Activated B cell treated with CpG ODN at 0.5 μM for 24 hours (primary cell): ENCODE measurements around the gene DLD. TPM values are rescaled to one million over a fixed set of nuclear protein-coding genes. Genes with fewer than 3 reads are reported as not detected.

Experiments
- ATAC-seq: fragments of 200-7000 bp; cut with Tn5 transposase; one replicate; pipeline ENCODE4 v1.10.0; 2021; ENCODE audit warnings: low read depth, mild to moderate bottlenecking, moderate library complexity
- CTCF ChIA-PET: fragments of 350-600 bp; sonication (Branson Sonifier 250); formaldehyde crosslinking; loops from one replicate; lab custom pipeline; 2021; ENCODE audit warnings: antibody characterized with exemption; lab: Charles Lee
- POLR2A ChIA-PET: fragments of 350-600 bp; sonication (Branson Sonifier 250); formaldehyde crosslinking; loops from one replicate; lab custom pipeline; 2021; ENCODE audit warnings: antibody characterized with exemption; lab: Charles Lee
- DNase-seq: peaks from one replicate; pipeline ENCODE4 v3.0.0; 2022
- H3K27ac Mint-ChIP-seq: one replicate; pipeline ENCODE4 v1.8.0; 2020; ENCODE audit warnings: mixed read lengths
- H3K27me3 Mint-ChIP-seq: one replicate; pipeline ENCODE4 v1.8.0; 2021; ENCODE audit warnings: mixed read lengths
- H3K36me3 Mint-ChIP-seq: one replicate; pipeline ENCODE4 v1.8.0; 2021; ENCODE audit warnings: low read depth, mixed read lengths
- H3K4me1 Mint-ChIP-seq: one replicate; pipeline ENCODE4 v1.8.0; 2021; ENCODE audit warnings: mixed read lengths
- H3K4me3 Mint-ChIP-seq: one replicate; pipeline ENCODE4 v1.8.0; 2020; ENCODE audit warnings: mild to moderate bottlenecking, mixed read lengths
- H3K9me3 Mint-ChIP-seq: one replicate; pipeline ENCODE4 v1.8.0; 2020; ENCODE audit warnings: mixed read lengths
- intact Hi-C: fragments of 100-400 bp; cut with micrococcal nuclease; formaldehyde crosslinking; loops from one replicate; pipeline ENCODE4 v1.15.1; 2024
- total RNA-seq: library from RNA; stranded (reverse); gene quantifications from 2 replicates; pipeline ENCODE4 v1.2.3, GENCODE V29; 2022
- TF ChIP-seq, protein P1 (sequence below): fragments of 200-600 bp; IDR thresholded peaks from one replicate; pipeline ENCODE4 v1.8.0; 2022; ENCODE audit warnings: antibody characterized with exemption, mild to moderate bottlenecking

The DLD gene
- total RNA-seq, 1 donor from 2014 or later: 66.1 TPM

- CTCF ChIA-PET: no interaction called here
- DNase-seq: no peak
- Mint-ChIP-seq H3K27ac (no peak overlapping the region), H3K4me1 (no peaks in the 10 kb centered on the region), H3K9me3 (no peaks in the 10 kb centered on the region), H3K36me3 (no peaks in the 10 kb centered on the region), H3K4me3 (no peak overlapping the region), H3K27me3 (peaks cover 19% of the 10 kb centered on the region)
- intact Hi-C loops: no loop called here
- POLR2A ChIA-PET: no interaction called here
- ATAC-seq: no peak
- TF ChIP-seq, protein P1, sequence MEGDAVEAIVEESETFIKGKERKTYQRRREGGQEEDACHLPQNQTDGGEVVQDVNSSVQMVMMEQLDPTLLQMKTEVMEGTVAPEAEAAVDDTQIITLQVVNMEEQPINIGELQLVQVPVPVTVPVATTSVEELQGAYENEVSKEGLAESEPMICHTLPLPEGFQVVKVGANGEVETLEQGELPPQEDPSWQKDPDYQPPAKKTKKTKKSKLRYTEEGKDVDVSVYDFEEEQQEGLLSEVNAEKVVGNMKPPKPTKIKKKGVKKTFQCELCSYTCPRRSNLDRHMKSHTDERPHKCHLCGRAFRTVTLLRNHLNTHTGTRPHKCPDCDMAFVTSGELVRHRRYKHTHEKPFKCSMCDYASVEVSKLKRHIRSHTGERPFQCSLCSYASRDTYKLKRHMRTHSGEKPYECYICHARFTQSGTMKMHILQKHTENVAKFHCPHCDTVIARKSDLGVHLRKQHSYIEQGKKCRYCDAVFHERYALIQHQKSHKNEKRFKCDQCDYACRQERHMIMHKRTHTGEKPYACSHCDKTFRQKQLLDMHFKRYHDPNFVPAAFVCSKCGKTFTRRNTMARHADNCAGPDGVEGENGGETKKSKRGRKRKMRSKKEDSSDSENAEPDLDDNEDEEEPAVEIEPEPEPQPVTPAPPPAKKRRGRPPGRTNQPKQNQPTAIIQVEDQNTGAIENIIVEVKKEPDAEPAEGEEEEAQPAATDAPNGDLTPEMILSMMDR: no peak
Measured at GRCh38 chr7:107958764-107959526, 68.0 kb downstream of the DLD start.

GRCh38 chr7:107959527-107959898, 68.5 kb downstream of the DLD start:
- Mint-ChIP-seq H3K4me3 (no peak overlapping the region), H3K4me1 (no peaks in the 10 kb centered on the region), H3K9me3 (no peaks in the 10 kb centered on the region), H3K27me3 (peaks cover 19% of the 10 kb centered on the region), H3K27ac (no peak overlapping the region), H3K36me3 (no peaks in the 10 kb centered on the region)
- intact Hi-C loops: no loop called here
- CTCF ChIA-PET: no interaction called here
- POLR2A ChIA-PET: no interaction called here
- TF ChIP-seq, protein P1: no peak
- no peak for DNase-seq
- no peak for ATAC-seq

- CTCF ChIA-PET: no interaction called here
- H3K27ac Mint-ChIP-seq: no peak overlapping the region
- peaks cover 21% of the 10 kb centered on the region for H3K27me3 Mint-ChIP-seq
- TF ChIP-seq, protein P1: no peak
- H3K4me3 Mint-ChIP-seq: no peak overlapping the region
- DNase-seq (no peak), ATAC-seq (no peak)
- intact Hi-C loops: no loop called here
- H3K9me3 Mint-ChIP-seq: no peaks in the 10 kb centered on the region
- POLR2A ChIA-PET: no interaction called here
- H3K36me3 Mint-ChIP-seq: no peaks in the 10 kb centered on the region
- H3K4me1 Mint-ChIP-seq: no peaks in the 10 kb centered on the region
Measured at GRCh38 chr7:107960272-107960671, 69.3 kb downstream of the DLD start.

DNA sequence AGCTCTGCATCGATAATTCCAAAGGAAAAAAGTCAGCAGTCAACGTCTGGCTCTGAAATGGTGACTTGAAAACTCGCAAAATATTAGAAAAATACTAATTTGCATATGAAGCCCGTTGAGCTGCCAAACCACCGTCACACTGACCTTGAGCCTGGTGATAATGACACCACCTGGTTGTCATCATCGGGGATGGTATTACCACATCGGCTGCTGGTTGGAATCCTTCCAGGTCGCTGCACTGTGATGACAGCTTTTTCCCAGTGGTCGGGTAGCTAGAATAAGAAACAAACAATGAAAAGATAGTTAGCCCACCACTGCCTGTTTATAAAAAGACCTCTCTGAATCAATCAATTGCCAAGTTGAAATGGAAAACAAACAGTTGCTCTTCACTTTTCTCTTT, 70.4 kb downstream of the DLD start:
- ChIA-PET POLR2A (no interaction called here), CTCF (no interaction called here)
- DNase-seq: no peak
- Mint-ChIP-seq H3K36me3 (no peaks in the 10 kb centered on the region), H3K4me3 (no peak overlapping the region), H3K27me3 (peaks cover 19% of the 10 kb centered on the region), H3K4me1 (no peaks in the 10 kb centered on the region), H3K27ac (no peak overlapping the region), H3K9me3 (no peaks in the 10 kb centered on the region)
- ATAC-seq: no peak
- intact Hi-C loops: no loop called here
- TF ChIP-seq, protein P1: no peak

DNA sequence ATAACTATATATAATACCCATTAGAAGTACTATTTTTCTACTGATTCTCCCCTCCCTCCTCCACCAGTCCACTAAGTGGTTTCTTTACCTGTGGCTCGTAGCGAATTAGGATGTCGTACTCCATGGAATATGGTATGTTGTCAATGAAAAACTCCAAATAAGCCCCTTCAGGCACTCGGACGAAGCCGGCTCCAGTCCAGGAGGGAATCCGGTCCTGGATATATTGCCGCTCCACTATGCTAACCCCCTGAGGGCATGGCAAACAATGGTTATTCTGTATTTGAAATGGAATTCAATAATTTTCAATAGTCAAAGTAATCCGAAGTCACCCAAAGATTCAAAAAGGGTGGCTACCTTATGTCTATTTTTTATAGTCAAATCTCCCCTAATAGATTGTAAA, 71.8 kb downstream of the DLD start:
- no peak overlapping the region for H3K27ac Mint-ChIP-seq

More for the DNA sequence above, 71.8 kb downstream of the DLD start:
- ChIA-PET CTCF (no interaction called here), POLR2A (no interaction called here)
- DNase-seq: no peak
- Mint-ChIP-seq H3K36me3 (no peaks in the 10 kb centered on the region), H3K9me3 (no peaks in the 10 kb centered on the region), H3K4me3 (no peak overlapping the region), H3K27me3 (peaks cover 16% of the 10 kb centered on the region), H3K4me1 (no peaks in the 10 kb centered on the region)
- no peak for ATAC-seq
- TF ChIP-seq, protein P1: no peak
- intact Hi-C loops: no loop called here
